ENCODE measurements around the gene CELF2.

CELF2 gene

GRCh38 chr10:11116361-11116760 lies 98.7 kb downstream of the CELF2 start:
- Histone ChIP-seq H3K9ac (ENCODE audit: low read depth, low read length) (no peak overlapping the region), H3K27me3 (ENCODE audit: insufficient read depth, low read length, poor library complexity) (no peaks in the 10 kb centered on the region), H3K27ac (ENCODE audit: low read length) (no peak overlapping the region), H4K20me1 (ENCODE audit: insufficient read depth, low read length) (no peaks in the 10 kb centered on the region), H3K9me3 (ENCODE audit: insufficient read depth, low read length, severe bottlenecking) (no peaks in the 10 kb centered on the region), H3K36me3 (ENCODE audit: insufficient read depth, low read length) (no peaks in the 10 kb centered on the region), H2AFZ (ENCODE audit: low read depth, low read length) (no peak overlapping the region), H3K4me2 (ENCODE audit: insufficient read depth, low read length) (no peak overlapping the region), H3K79me2 (ENCODE audit: insufficient read depth, low read length) (no peaks in the 10 kb centered on the region), H3K4me1 (ENCODE audit: insufficient read depth, low read length) (no peaks in the 10 kb centered on the region), H3K4me3 (ENCODE audit: low read depth in 1 of 2, low read length in 2 of 2) (no peak overlapping the region)
- no peak for DNase-seq
- no peak for ATAC-seq (ENCODE audit: insufficient read depth, low read depth)
- no peak for TF ChIP-seq CTCF (IDR thresholded peaks at IDR 0.05; ENCODE audit: borderline replicate concordance, extremely low read depth, low read length, poor library complexity, severe bottlenecking)
- no peak for TF ChIP-seq EZH2 (IDR thresholded peaks at IDR 0.05; ENCODE audit: borderline replicate concordance, low read depth, low read length, severe bottlenecking)

- no peak overlapping the region for H3K4me2 ChIP-seq (ENCODE audit: insufficient read depth, low read length)
- no peak overlapping the region for H3K27ac ChIP-seq (ENCODE audit: low read length)
- TF ChIP-seq EZH2 (IDR thresholded peaks at IDR 0.05; ENCODE audit: borderline replicate concordance, low read depth, low read length, severe bottlenecking): no peak
- TF ChIP-seq CTCF (IDR thresholded peaks at IDR 0.05; ENCODE audit: borderline replicate concordance, extremely low read depth, low read length, poor library complexity, severe bottlenecking): no peak
- no peaks in the 10 kb centered on the region for H3K27me3 ChIP-seq (ENCODE audit: insufficient read depth, low read length, poor library complexity)
- no peaks in the 10 kb centered on the region for H3K4me1 ChIP-seq (ENCODE audit: insufficient read depth, low read length)
- H3K9me3 ChIP-seq (ENCODE audit: insufficient read depth, low read length, severe bottlenecking): no peaks in the 10 kb centered on the region
- H3K36me3 ChIP-seq (ENCODE audit: insufficient read depth, low read length): no peaks in the 10 kb centered on the region
- H4K20me1 ChIP-seq (ENCODE audit: insufficient read depth, low read length): no peaks in the 10 kb centered on the region
- H2AFZ ChIP-seq (ENCODE audit: low read depth, low read length): no peak overlapping the region
- no peak overlapping the region for H3K4me3 ChIP-seq (ENCODE audit: low read depth in 1 of 2, low read length in 2 of 2)
- ATAC-seq (ENCODE audit: insufficient read depth, low read depth): no peak
- H3K9ac ChIP-seq (ENCODE audit: low read depth, low read length): no peak overlapping the region
- no peak for DNase-seq
- no peaks in the 10 kb centered on the region for H3K79me2 ChIP-seq (ENCODE audit: insufficient read depth, low read length)
Measured at GRCh38 chr10:11116817-11117216, 99.1 kb downstream of the CELF2 start.

GRCh38 chr10:11118686-11119085 lies 101.0 kb downstream of the CELF2 start:
- no peak overlapping the region for H3K27ac ChIP-seq (ENCODE audit: low read length)
- DNase-seq: no peak

More at GRCh38 chr10:11118686-11119085, 101.0 kb downstream of the CELF2 start:
- Histone ChIP-seq H3K4me1 (ENCODE audit: insufficient read depth, low read length) (no peaks in the 10 kb centered on the region), H3K4me2 (ENCODE audit: insufficient read depth, low read length) (no peak overlapping the region), H3K9ac (ENCODE audit: low read depth, low read length) (no peak overlapping the region), H3K9me3 (ENCODE audit: insufficient read depth, low read length, severe bottlenecking) (no peaks in the 10 kb centered on the region), H3K4me3 (ENCODE audit: low read depth in 1 of 2, low read length in 2 of 2) (no peak overlapping the region), H4K20me1 (ENCODE audit: insufficient read depth, low read length) (no peaks in the 10 kb centered on the region), H3K79me2 (ENCODE audit: insufficient read depth, low read length) (no peaks in the 10 kb centered on the region), H3K36me3 (ENCODE audit: insufficient read depth, low read length) (no peaks in the 10 kb centered on the region), H3K27me3 (ENCODE audit: insufficient read depth, low read length, poor library complexity) (no peaks in the 10 kb centered on the region), H2AFZ (ENCODE audit: low read depth, low read length) (no peak overlapping the region)
- TF ChIP-seq EZH2 (IDR thresholded peaks at IDR 0.05; ENCODE audit: borderline replicate concordance, low read depth, low read length, severe bottlenecking) (no peak), CTCF (IDR thresholded peaks at IDR 0.05; ENCODE audit: borderline replicate concordance, extremely low read depth, low read length, poor library complexity, severe bottlenecking) (no peak)
- ATAC-seq (ENCODE audit: insufficient read depth, low read depth): no peak

All from DND-41 (cell line).